HCT116 (cell line): ENCODE measurements around the gene METTL27. TPM values are rescaled to one million over a fixed set of nuclear protein-coding genes. Genes with fewer than 3 reads are reported as not detected.

Experiments
- ATAC-seq: fragments of 200-7000 bp; cut with Tn5 transposase; 2 replicates; pipeline ENCODE4 v1.9.1; 2020; ENCODE audit warnings: mild to moderate bottlenecking, moderate library complexity
- BruUV-seq: library from RNA; stranded (reverse); fragments of 400-500 nt; replicated peaks from 2 replicates; lab custom pipeline; 2021; lab: Mats Ljungman, UMichigan
- CTCF ChIA-PET: fragments of 300-600 bp; sonication (Branson Sonifier 250); formaldehyde crosslinking; loops from one replicate; lab custom pipeline; 2021; ENCODE audit warnings: antibody characterized with exemption; lab: Charles Lee
- POLR2A ChIA-PET: fragments of 300-600, 350-600 bp; sonication (Branson Sonifier 250); formaldehyde crosslinking; loops from one replicate; lab custom pipeline; 2021; ENCODE audit warnings: antibody characterized with exemption; lab: Charles Lee
- RAD21 ChIA-PET, 2 experiments: fragments of 300-600 bp; sonication (Branson Sonifier 250); formaldehyde crosslinking; loops; one replicate each; lab custom pipeline; 2023; ENCODE audit warnings: low total read pairs in 2 of 2; ENCODE audit not compliant: uncharacterized antibody in 2 of 2, unreplicated experiment in 2 of 2, low non-redundant PET in 1 of 2; lab: Charles Lee
- DNase-seq: peaks from one replicate; pipeline ENCODE4 v3.0.0-alpha.2; 2010; ENCODE audit warnings: low read depth, low spot score
- H2AFZ ChIP-seq: fragments of 200-600 bp; shearing (Covaris generic), sonication (generic); 2 replicates; pipeline ENCODE4 v1.6.1; 2017; ENCODE audit warnings: low read depth, mixed run types, mixed read lengths, antibody characterized with exemption, low read length; ENCODE audit not compliant: poor library complexity, severe bottlenecking
- H3K27ac ChIP-seq: 2 replicates; pipeline ENCODE4 v1.5.1; 2012; ENCODE audit warnings: low read depth, low read length
- H3K27me3 ChIP-seq: fragments of 200-600 bp; sonication (generic); 2 replicates; pipeline ENCODE4 v1.6.1; 2016; ENCODE audit warnings: mixed run types, low read length, mixed read lengths; ENCODE audit not compliant: insufficient read depth
- H3K36me3 ChIP-seq, 2 experiments: fragments of 200-500 bp in 1 of 2; fragments of 200-600 bp in 1 of 2; sonication (Bioruptor generic) in 1 of 2; sonication (generic) in 1 of 2; 2 replicates each; pipeline versions ENCODE4 v1.5.1 to v1.6.1; 2014 to 2016; ENCODE audit warnings: low read length in 2 of 2, inconsistent platforms in 1 of 2, mixed read lengths in 1 of 2, mixed run types in 1 of 2; ENCODE audit not compliant: insufficient read depth in 2 of 2, control insufficient read depth in 1 of 2
- H3K4me1 ChIP-seq, 2 experiments: fragments of 200-600 bp in 1 of 2; sonication (generic) in 1 of 2; 2 replicates each; pipeline versions ENCODE4 v1.5.1 to v1.6.1; 2012 to 2017; ENCODE audit warnings: low read length in 2 of 2, inconsistent platforms in 1 of 2, mild to moderate bottlenecking in 1 of 2, mixed read lengths in 1 of 2, mixed run types in 1 of 2, moderate library complexity in 1 of 2; ENCODE audit not compliant: insufficient read depth in 2 of 2, control insufficient read depth in 1 of 2
- H3K4me2 ChIP-seq: fragments of 200-600 bp; sonication (generic); 2 replicates; pipeline ENCODE4 v1.6.1; 2017; ENCODE audit warnings: mixed run types, low read length, mixed read lengths
- H3K4me3 ChIP-seq, 2 experiments: fragments of 200-600 bp in 1 of 2; sonication (generic) in 1 of 2; replicated peaks in 1 of 2; 2 replicates each; pipeline ENCODE4 v1.5.1; 2011 to 2016; ENCODE audit warnings: low read length in 2 of 2, control low read depth in 1 of 2, low read depth in 1 of 2, mild to moderate bottlenecking in 1 of 2, mixed read lengths in 1 of 2, mixed run types in 1 of 2
- H3K79me2 ChIP-seq: fragments of 200-600 bp; sonication (generic); 2 replicates; pipeline ENCODE4 v1.6.1; 2017; ENCODE audit warnings: mild to moderate bottlenecking, mixed run types, low read length, moderate library complexity, mixed read lengths; ENCODE audit not compliant: insufficient read depth
- H3K9ac ChIP-seq: fragments of 200-600 bp; sonication (generic); 2 replicates; pipeline ENCODE4 v1.6.1; 2016; ENCODE audit warnings: low read length, mixed read lengths
- H3K9me2 ChIP-seq: fragments of 200-600 bp; sonication (generic), shearing (Covaris generic); 2 replicates; pipeline ENCODE4 v1.6.1; 2017; ENCODE audit warnings: mixed run types, mild to moderate bottlenecking, moderate library complexity; ENCODE audit not compliant: insufficient read depth
- H3K9me3 ChIP-seq, 2 experiments: fragments of 200-500 bp in 1 of 2; fragments of 200-600 bp in 1 of 2; sonication (Bioruptor generic) in 1 of 2; sonication (generic) in 1 of 2; 2 replicates each; pipeline ENCODE4 v1.6.1; 2014 to 2017; ENCODE audit warnings: low read length in 2 of 2, mixed read lengths in 2 of 2, inconsistent platforms in 1 of 2, low read depth in 1 of 2, mild to moderate bottlenecking in 1 of 2, mixed run types in 1 of 2, moderate library complexity in 1 of 2; ENCODE audit not compliant: control insufficient read depth in 1 of 2, insufficient read depth in 1 of 2
- H4K20me1 ChIP-seq: fragments of 200-600 bp; sonication (generic), shearing (Covaris generic); 2 replicates; pipeline ENCODE4 v1.6.1; 2017; ENCODE audit warnings: mixed run types, mild to moderate bottlenecking, moderate library complexity; ENCODE audit not compliant: insufficient read depth
- ATF3 ChIP-seq: IDR thresholded peaks from 2 replicates; pipeline ENCODE4 v1.6.1; 2012
- CEBPB ChIP-seq: IDR thresholded peaks from 2 replicates; pipeline ENCODE4 v1.6.1; 2012; ENCODE audit warnings: low read depth
- ELF1 ChIP-seq: IDR thresholded peaks from 2 replicates; pipeline ENCODE4 v1.6.1; 2012; ENCODE audit warnings: low read depth, borderline replicate concordance
- EZH2 ChIP-seq: fragments of 200-600 bp; sonication (generic); IDR thresholded peaks from 2 replicates; pipeline ENCODE4 v1.6.1; 2017; ENCODE audit warnings: antibody characterized with exemption, mixed run types
- FOSL1 ChIP-seq: IDR thresholded peaks from 2 replicates; pipeline ENCODE4 v1.6.1; 2012; ENCODE audit warnings: low read depth
- MAX ChIP-seq: IDR thresholded peaks from 2 replicates; pipeline ENCODE4 v1.6.1; 2012
- POLR2A ChIP-seq: IDR thresholded peaks from 2 replicates; pipeline ENCODE4 v1.7.0; 2011; ENCODE audit warnings: borderline replicate concordance; ENCODE audit not compliant: insufficient read depth, insufficient read length; ENCODE audit errors: extremely low read depth
- POLR2AphosphoS5 ChIP-seq: IDR thresholded peaks from 2 replicates; pipeline ENCODE4 v1.6.1; 2011; ENCODE audit warnings: mild to moderate bottlenecking, low read depth, low read length, moderate library complexity
- REST ChIP-seq: IDR thresholded peaks from 2 replicates; pipeline ENCODE4 v1.6.1; 2012; ENCODE audit warnings: low read depth
- TCF7L2 ChIP-seq: IDR thresholded peaks from 2 replicates; pipeline ENCODE4 v1.7.0; 2011; ENCODE audit warnings: borderline replicate concordance, inconsistent platforms; ENCODE audit not compliant: insufficient read depth, insufficient read length; ENCODE audit errors: extremely low read depth
- ZBTB33 ChIP-seq: IDR thresholded peaks from 2 replicates; pipeline ENCODE4 v1.6.1; 2011; ENCODE audit warnings: mild to moderate bottlenecking, low read length, moderate library complexity; ENCODE audit not compliant: insufficient replicate concordance; ENCODE audit errors: extremely low read depth
- ZNF274 ChIP-seq: fragments of 200-500 bp; sonication (Bioruptor generic); IDR thresholded peaks from 2 replicates; pipeline ENCODE4 v1.6.1; 2014; ENCODE audit warnings: mild to moderate bottlenecking, low read depth, low read length, inconsistent platforms
- intact Hi-C: fragments of 100-400 bp; cut with micrococcal nuclease; formaldehyde crosslinking; loops from 2 replicates; pipeline ENCODE4 v1.10.0; 2022
- total RNA-seq: library from RNA; stranded (reverse); gene quantifications from one replicate; pipeline ENCODE4 v1.2.1, GENCODE V29; 2021; ENCODE audit not compliant: unreplicated experiment

Gene METTL27
- total RNA-seq, 1 experiment from 2014 or later, result 30.4 TPM

GRCh38 chr7:73871163-73872011 is 29.1 kb upstream of the METTL27 start (continued):
- TF ChIP-seq ZBTB33, result no peak
- TF ChIP-seq EZH2, result no peak
- no peak for TF ChIP-seq FOSL1

GRCh38 chr7:73870041-73870492 is 27.8 kb upstream of the METTL27 start:
- Histone ChIP-seq H3K36me3 (no peaks in the 10 kb centered on the region), H3K79me2 (no peaks in the 10 kb centered on the region), H2AFZ (no peak overlapping the region), H3K9me3 (no peaks in the 10 kb centered on the region), H3K9me2 (no peaks in the 10 kb centered on the region), H3K4me3 (no peak overlapping the region), H3K27me3 (no peaks in the 10 kb centered on the region), H3K4me2 (no peak overlapping the region), H4K20me1 (no peaks in the 10 kb centered on the region), H3K4me1 (no peaks in the 10 kb centered on the region), H3K27ac (no peak overlapping the region), H3K9ac (no peak overlapping the region)
- ChIA-PET CTCF (interaction anchor here (0.5 kb wide), 1 partner anchor 27 kb away, joined by 3 read pairs; no protein-coding TSS in a partner anchor), POLR2A (no interaction called here), RAD21 (no interaction called here)
- TF ChIP-seq REST, result no peak
- TF ChIP-seq POLR2A, result no peak
- no peak for TF ChIP-seq ELF1
- TF ChIP-seq CEBPB, result no peak
- no peak for TF ChIP-seq MAX
- TF ChIP-seq ZNF274, result no peak
- no peak for TF ChIP-seq EZH2
- TF ChIP-seq POLR2AphosphoS5, result no peak
- TF ChIP-seq ATF3, result no peak
- no peak for TF ChIP-seq TCF7L2
- TF ChIP-seq ZBTB33, result no peak
- no peak for TF ChIP-seq FOSL1
- no TSS peak for BruUV-seq
- ATAC-seq, result no peak
- intact Hi-C loops, result no loop called here
- no peak for DNase-seq
